GM12878 (cell line): ENCODE data around the gene CARMIL3. TPM values are rescaled to one million over a fixed set of nuclear protein-coding genes. Genes with fewer than 3 reads are reported as not detected.
A peak's percentile ranks its signal among the peaks of the same experiment; 100 is the strongest.

Source experiments
- ATAC-seq: fragments of 200-7000 bp; cut with Tn5 transposase; 3 replicates; pipeline ENCODE4 v1.9.1; 2020; ENCODE audit warnings: mild to moderate bottlenecking, moderate library complexity
- BruUV-seq: library from RNA; stranded (reverse); fragments of 400-500 nt; replicated peaks from 2 replicates; lab custom pipeline; 2021; lab: Mats Ljungman, UMichigan
- CTCF ChIA-PET: fragments of 300-600 bp; sonication (Branson Sonifier 250); formaldehyde crosslinking; extraction: SDS; loops from one replicate; lab custom pipeline; 2021; ENCODE audit warnings: inconsistent platforms; lab: Yijun Ruan, JAX
- POLR2A ChIA-PET: fragments of 350-600 bp; formaldehyde crosslinking; extraction: SDS; loops from one replicate; lab custom pipeline; 2021; ENCODE audit warnings: inconsistent platforms; lab: Charles Lee
- RAD21 ChIA-PET: fragments of 300-600 bp; sonication (Branson Sonifier 250); formaldehyde crosslinking; loops from one replicate; lab custom pipeline; 2023; ENCODE audit warnings: antibody characterized with exemption; ENCODE audit not compliant: unreplicated experiment; lab: Charles Lee
- SMC1A ChIA-PET: fragments of 300-600 bp; sonication (Branson Sonifier 250); formaldehyde crosslinking; loops from one replicate; lab custom pipeline; 2023; ENCODE audit not compliant: unreplicated experiment, uncharacterized antibody; lab: Charles Lee
- DNase-seq: peaks from one replicate; pipeline ENCODE4 v3.0.0-alpha.2; 2011; ENCODE audit warnings: low read depth, low spot score
- FAIRE-seq: peaks from 3 replicates; lab custom pipeline; 2011; peaks lifted over from hg19 to GRCh38; lab: Jason Lieb, UNC
- H2AFZ ChIP-seq: 2 replicates; pipeline ENCODE4 v1.6.0; 2011; ENCODE audit warnings: low read depth, low read length, control low read depth; ENCODE audit not compliant: control insufficient read depth
- H3K27ac ChIP-seq: 2 replicates; pipeline ENCODE4 v1.5.1; 2011; ENCODE audit warnings: control low read depth; ENCODE audit not compliant: control insufficient read depth, insufficient read depth
- H3K27me3 ChIP-seq, 2 experiments: replicated peaks in 1 of 2; 2 replicates each; pipeline versions ENCODE4 v1.6.0 to v1.6.1; 2011; ENCODE audit warnings: low read length in 1 of 2; ENCODE audit not compliant: control insufficient read depth in 2 of 2, insufficient read depth in 2 of 2
- H3K36me3 ChIP-seq, 2 experiments: 2 replicates each; pipeline ENCODE4 v1.5.1; 2011; ENCODE audit warnings: low read length in 1 of 2; ENCODE audit not compliant: control insufficient read depth in 2 of 2, insufficient read depth in 2 of 2
- H3K4me1 ChIP-seq: 2 replicates; pipeline ENCODE4 v1.6.1; 2011; ENCODE audit warnings: mild to moderate bottlenecking, low read length, moderate library complexity, mixed read lengths; ENCODE audit not compliant: control insufficient read depth, insufficient read depth
- H3K4me2 ChIP-seq: 2 replicates; pipeline ENCODE4 v1.6.0; 2011; ENCODE audit warnings: control low read depth; ENCODE audit not compliant: control insufficient read depth, insufficient read depth
- H3K4me3 ChIP-seq: fragments of 200-600 bp; sonication (generic); 2 replicates; pipeline ENCODE4 v1.5.1; 2016
- H3K79me2 ChIP-seq: 2 replicates; pipeline ENCODE4 v1.6.0; 2011; ENCODE audit warnings: low read length; ENCODE audit not compliant: control insufficient read depth, insufficient read depth
- H3K9ac ChIP-seq: 2 replicates; pipeline ENCODE4 v1.8.0; 2011; ENCODE audit warnings: low read length, control low read depth, mixed read lengths; ENCODE audit not compliant: control insufficient read depth, insufficient read depth
- H3K9me3 ChIP-seq: replicated peaks from 3 replicates; pipeline ENCODE4 v1.5.1; 2011; ENCODE audit warnings: mild to moderate bottlenecking, low read length; ENCODE audit not compliant: control insufficient read depth, insufficient read depth
- H4K20me1 ChIP-seq: 2 replicates; pipeline ENCODE4 v1.6.0; 2011; ENCODE audit not compliant: control insufficient read depth, insufficient read depth
- BRCA1 ChIP-seq: IDR thresholded peaks from 2 replicates; pipeline ENCODE4 v1.6.1; 2011; ENCODE audit warnings: low read depth, low read length, improper control_type of control experiment
- EP300 ChIP-seq, 2 experiments: fragments of 150-350 bp in 1 of 2; IDR thresholded peaks; 2 replicates each; pipeline ENCODE4 v1.6.1; 2011 to 2012; ENCODE audit warnings: low read depth in 2 of 2, low read length in 2 of 2, borderline replicate concordance in 1 of 2, improper control_type of control experiment in 1 of 2, inconsistent platforms in 1 of 2; ENCODE audit not compliant: control insufficient read depth in 1 of 2
- NR2F1 ChIP-seq: fragments of 450-650 bp; conservative IDR thresholded peaks from 2 replicates; pipeline ENCODE4 v1.6.1; 2017; ENCODE audit warnings: mild to moderate bottlenecking
- POLR2AphosphoS2 ChIP-seq: IDR thresholded peaks from 2 replicates; pipeline ENCODE4 v1.6.1; 2011; ENCODE audit warnings: low read depth, mild to moderate bottlenecking, low read length, improper control_type of control experiment, moderate library complexity
- ZNF274 ChIP-seq: IDR thresholded peaks from one replicate; pipeline ENCODE4 v1.8.0; 2011; ENCODE audit not compliant: insufficient read length, insufficient read depth
- WGBS: methylation state at CpG from one replicate; pipeline ENCODE4 v1.1.6; 2016; ENCODE audit warnings: low lambda C conversion rate; ENCODE audit not compliant: insufficient replicate concordance, insufficient coverage; ENCODE audit errors: missing lambda C conversion rate; 5-methylcytosine and 5-hydroxymethylcytosine counted together
- in situ Hi-C: fragments of 300-500 bp; cut with MboI; formaldehyde crosslinking; loops from 9 replicates; pipeline ENCODE4 v1.14.3; 2018; ENCODE audit warnings: mixed read lengths
- intact Hi-C: fragments of 100-400 bp; cut with micrococcal nuclease; formaldehyde crosslinking; loops from one replicate; pipeline ENCODE4 v1.14.2; 2022; ENCODE audit not compliant: unreplicated experiment
- polyA plus RNA-seq, 11 experiments: library from polyadenylated mRNA; depleted of rRNA in 4 of 11; unstranded in 6 of 11; stranded (reverse) in 5 of 11; fragments of >200 nt; fragmentation: Nextera tagmentation in 4 of 11; fragmentation: Illumina TruSeq in 1 of 11; extraction: Ambion mirVana in 4 of 11; extraction: Trizol in 1 of 11; gene quantifications; 1 replicate in 1 of 11; 2 replicates in 10 of 11; pipeline versions ENCODE4 v1.2.1 to v1.2.3, GENCODE V29; 2011 to 2016; ENCODE audit warnings: inconsistent platforms in 2 of 11, missing spikeins in 2 of 11, low read depth in 1 of 11
- total RNA-seq, 4 experiments: library from RNA; depleted of rRNA in 3 of 4; stranded (reverse); fragments of >200 nt in 3 of 4; fragmentation: Illumina TruSeq in 1 of 4; extraction: Trizol in 1 of 4; gene quantifications; 2 replicates each; pipeline versions ENCODE4 v1.2.1 to v1.2.3, GENCODE V29; 2013 to 2021
- TF ChIP-seq, protein P1 (sequence below): fragments of 450-650 bp; IDR thresholded peaks from 2 replicates; pipeline ENCODE4 v1.6.1; 2017; ENCODE audit warnings: low read depth, mild to moderate bottlenecking, moderate library complexity
- TF ChIP-seq, protein P2 (sequence below): fragments of 450-650 bp; IDR thresholded peaks from 2 replicates; pipeline ENCODE4 v1.6.1; 2016; ENCODE audit warnings: mild to moderate bottlenecking

Gene CARMIL3
- total and polyA plus RNA-seq, 10 of the 15 experiments (the other 5 are each of a cell fraction or from before 2014, with no cell fraction given), result 0.09 to 0.32 (median 0.25) TPM; not detected in 3

- H2AFZ ChIP-seq, result peak overlapping the region; percentile 76
- H3K79me2 ChIP-seq, result peaks cover 24% of the 10 kb centered on the region
- no peaks in the 10 kb centered on the region for H4K20me1 ChIP-seq
- ChIA-PET RAD21 (interaction anchor here (1.4 to 5.8 kb wide), 11 partner anchors 11 to 134 kb away, joined by 4 to 69 read pairs (median 12); partner anchors contain the start of genes EMC9, IRF9, PCK2 and PSME1), POLR2A (interaction anchor here (0.8 to 17.1 kb wide), 12 partner anchors 12 to 133 kb away, joined by 3 to 276 read pairs (median 9); partner anchors contain the start of genes EMC9, FITM1, IRF9 and PCK2), CTCF (interaction anchor here (0.8 to 5.9 kb wide), 10 partner anchors 13 to 693 kb away, joined by 3 to 39 read pairs (median 12); partner anchors contain the start of genes IRF9, PCK2, PSME1 and PSME2), SMC1A (interaction anchor here (0.8 to 7.7 kb wide), 16 partner anchors 12 to 220 kb away, joined by 3 to 70 read pairs (median 6); partner anchors contain the start of genes CHMP4A, EMC9, IRF9 and PCK2)
- H3K4me1 ChIP-seq, result peaks cover 12% of the 10 kb centered on the region
- FAIRE-seq (no peak), DNase-seq (no peak), ATAC-seq (peak; percentile 5)
- BruUV-seq, result TSS peak; percentile 90
- no peaks in the 10 kb centered on the region for H3K9me3 ChIP-seq
- intact Hi-C loops, result no loop called here
- WGBS, result 20% methylated on average over 15 of the region's 15 CpGs
- H3K36me3 ChIP-seq, result peaks cover 5 to 11% of the 10 kb centered on the region in 2 experiments
- TF ChIP-seq EP300 (IDR thresholded peaks at IDR 0.05; ENCODE audit: borderline replicate concordance in 1 of 2, control insufficient read depth in 1 of 2, low read depth in 2 of 2, low read length in 2 of 2), result no peak
- TF ChIP-seq NR2F1, result no peak
- TF ChIP-seq, protein P1, sequence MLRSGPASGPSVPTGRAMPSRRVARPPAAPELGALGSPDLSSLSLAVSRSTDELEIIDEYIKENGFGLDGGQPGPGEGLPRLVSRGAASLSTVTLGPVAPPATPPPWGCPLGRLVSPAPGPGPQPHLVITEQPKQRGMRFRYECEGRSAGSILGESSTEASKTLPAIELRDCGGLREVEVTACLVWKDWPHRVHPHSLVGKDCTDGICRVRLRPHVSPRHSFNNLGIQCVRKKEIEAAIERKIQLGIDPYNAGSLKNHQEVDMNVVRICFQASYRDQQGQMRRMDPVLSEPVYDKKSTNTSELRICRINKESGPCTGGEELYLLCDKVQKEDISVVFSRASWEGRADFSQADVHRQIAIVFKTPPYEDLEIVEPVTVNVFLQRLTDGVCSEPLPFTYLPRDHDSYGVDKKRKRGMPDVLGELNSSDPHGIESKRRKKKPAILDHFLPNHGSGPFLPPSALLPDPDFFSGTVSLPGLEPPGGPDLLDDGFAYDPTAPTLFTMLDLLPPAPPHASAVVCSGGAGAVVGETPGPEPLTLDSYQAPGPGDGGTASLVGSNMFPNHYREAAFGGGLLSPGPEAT, result no peak
- no peak for TF ChIP-seq ZNF274
- TF ChIP-seq BRCA1, result no peak
- TF ChIP-seq, protein P2, sequence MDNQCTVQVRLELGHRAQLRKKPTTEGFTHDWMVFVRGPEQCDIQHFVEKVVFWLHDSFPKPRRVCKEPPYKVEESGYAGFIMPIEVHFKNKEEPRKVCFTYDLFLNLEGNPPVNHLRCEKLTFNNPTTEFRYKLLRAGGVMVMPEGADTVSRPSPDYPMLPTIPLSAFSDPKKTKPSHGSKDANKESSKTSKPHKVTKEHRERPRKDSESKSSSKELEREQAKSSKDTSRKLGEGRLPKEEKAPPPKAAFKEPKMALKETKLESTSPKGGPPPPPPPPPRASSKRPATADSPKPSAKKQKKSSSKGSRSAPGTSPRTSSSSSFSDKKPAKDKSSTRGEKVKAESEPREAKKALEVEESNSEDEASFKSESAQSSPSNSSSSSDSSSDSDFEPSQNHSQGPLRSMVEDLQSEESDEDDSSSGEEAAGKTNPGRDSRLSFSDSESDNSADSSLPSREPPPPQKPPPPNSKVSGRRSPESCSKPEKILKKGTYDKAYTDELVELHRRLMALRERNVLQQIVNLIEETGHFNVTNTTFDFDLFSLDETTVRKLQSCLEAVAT, result peak; percentile 17; the same call in 1 of the 2 replicates
- no peak for TF ChIP-seq POLR2AphosphoS2
- H3K27ac ChIP-seq, result peak overlapping the region; percentile 94
- H3K4me2 ChIP-seq, result peak overlapping the region; percentile 94
- H3K4me3 ChIP-seq, result peak overlapping the region; percentile 89
- no peaks in the 10 kb centered on the region for H3K27me3 ChIP-seq
- peak overlapping the region; percentile 98 for H3K9ac ChIP-seq
- in situ Hi-C loops, result loop anchor here (25.0 kb wide), 1 partner anchor 801 kb away; the partner anchor contains the start of genes BCL2L2, PABPN1 and PPP1R3E
These were observed 61.6 kb downstream of the CARMIL3 start for GRCh38 chr14:24113379-24113800.
